Sigmoid colon (tissue), 4 donors: Measurements from ENCODE around the gene CD9.

Experiments used
- EP300 ChIP-seq, 4 donors: sonication (generic); formaldehyde crosslinking; IDR thresholded peaks; one replicate each; pipeline ENCODE4 v1.6.1; 2017; ENCODE audit warnings: antibody characterized with exemption in 4 of 4
- POLR2A ChIP-seq, 2 donors: fragments of 450-650 bp; IDR thresholded peaks; one replicate each; pipeline ENCODE4 v1.6.1; 2016; ENCODE audit warnings: antibody characterized with exemption in 2 of 2, mild to moderate bottlenecking in 2 of 2, moderate library complexity in 2 of 2
- POLR2AphosphoS5 ChIP-seq, 4 donors: sonication (generic); formaldehyde crosslinking; IDR thresholded peaks; one replicate each; pipeline ENCODE4 v1.6.1; 2017; ENCODE audit warnings: antibody characterized with exemption in 4 of 4
- TF ChIP-seq, protein P1 (sequence below), 4 experiments: fragments of 450-650 bp in 3 of 4; fragments of 200-600 bp in 1 of 4; IDR thresholded peaks; one replicate each; pipeline ENCODE4 v1.5.1; 2016 to 2019; ENCODE audit warnings: antibody characterized with exemption in 4 of 4, mild to moderate bottlenecking in 3 of 4, moderate library complexity in 2 of 4

DNA sequence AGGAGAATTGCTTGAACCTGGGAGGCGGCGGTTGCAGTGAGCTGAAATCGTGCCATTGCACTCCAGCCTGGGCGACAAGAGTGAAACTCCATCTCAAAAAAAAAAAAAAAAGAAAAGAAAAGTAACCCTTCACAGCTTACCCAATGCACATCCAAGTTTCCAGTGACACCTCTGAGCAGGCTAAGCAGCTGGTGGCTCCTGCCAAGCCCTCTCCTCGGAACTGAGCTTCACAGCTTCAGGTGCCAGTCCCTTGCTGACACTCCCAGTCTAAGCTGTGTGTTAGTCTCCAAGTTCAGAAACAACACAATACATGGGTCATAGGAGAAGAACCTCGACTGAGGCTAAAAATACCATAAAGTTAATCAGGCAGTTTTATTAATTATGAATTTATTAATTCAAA lies 7.9 kb downstream of the CD9 start:
- TF ChIP-seq, protein P1, sequence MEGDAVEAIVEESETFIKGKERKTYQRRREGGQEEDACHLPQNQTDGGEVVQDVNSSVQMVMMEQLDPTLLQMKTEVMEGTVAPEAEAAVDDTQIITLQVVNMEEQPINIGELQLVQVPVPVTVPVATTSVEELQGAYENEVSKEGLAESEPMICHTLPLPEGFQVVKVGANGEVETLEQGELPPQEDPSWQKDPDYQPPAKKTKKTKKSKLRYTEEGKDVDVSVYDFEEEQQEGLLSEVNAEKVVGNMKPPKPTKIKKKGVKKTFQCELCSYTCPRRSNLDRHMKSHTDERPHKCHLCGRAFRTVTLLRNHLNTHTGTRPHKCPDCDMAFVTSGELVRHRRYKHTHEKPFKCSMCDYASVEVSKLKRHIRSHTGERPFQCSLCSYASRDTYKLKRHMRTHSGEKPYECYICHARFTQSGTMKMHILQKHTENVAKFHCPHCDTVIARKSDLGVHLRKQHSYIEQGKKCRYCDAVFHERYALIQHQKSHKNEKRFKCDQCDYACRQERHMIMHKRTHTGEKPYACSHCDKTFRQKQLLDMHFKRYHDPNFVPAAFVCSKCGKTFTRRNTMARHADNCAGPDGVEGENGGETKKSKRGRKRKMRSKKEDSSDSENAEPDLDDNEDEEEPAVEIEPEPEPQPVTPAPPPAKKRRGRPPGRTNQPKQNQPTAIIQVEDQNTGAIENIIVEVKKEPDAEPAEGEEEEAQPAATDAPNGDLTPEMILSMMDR (IDR thresholded peaks at IDR 0.05) = no peak
- TF ChIP-seq POLR2A (IDR thresholded peaks at IDR 0.05) = no peak
- no peak for TF ChIP-seq POLR2AphosphoS5 (IDR thresholded peaks at IDR 0.05)
- TF ChIP-seq EP300 (IDR thresholded peaks at IDR 0.05) = no peak
